PC-9 (cell line): ENCODE data around the gene RTN1. TPM values are rescaled to one million over a fixed set of nuclear protein-coding genes. Genes with fewer than 3 reads are reported as not detected.

Experiments used
- BruUV-seq: library from RNA; stranded (reverse); fragments of 400-500 nt; replicated peaks from 2 replicates; lab custom pipeline; 2021; lab: Mats Ljungman, UMichigan
- CTCF ChIA-PET: fragments of 300-600 bp; sonication (Branson Sonifier 250); formaldehyde crosslinking; loops from one replicate; lab custom pipeline; 2022; ENCODE audit warnings: antibody characterized with exemption; lab: Charles Lee
- POLR2A ChIA-PET: fragments of 300-600 bp; sonication (Branson Sonifier 250); formaldehyde crosslinking; loops from one replicate; lab custom pipeline; 2022; ENCODE audit warnings: antibody characterized with exemption; ENCODE audit not compliant: unreplicated experiment; lab: Charles Lee
- DNase-seq, 2 experiments: peaks; one replicate each; pipeline versions ENCODE4 v3.0.0 to v3.0.0-alpha.2; 2015 to 2022; ENCODE audit warnings: mixed read lengths in 1 of 2
- H2AFZ ChIP-seq: fragments of 200-600 bp; sonication (generic); 2 replicates; pipeline ENCODE4 v1.8.1; 2017; ENCODE audit warnings: antibody characterized with exemption
- H3F3A ChIP-seq: fragments of 200-600 bp; sonication (generic); 2 replicates; pipeline ENCODE4 v1.8.1; 2017; ENCODE audit warnings: antibody characterized with exemption, mild to moderate bottlenecking, low read depth; ENCODE audit not compliant: insufficient read depth
- H3K27ac ChIP-seq: fragments of 200-600 bp; sonication (generic); 2 replicates; pipeline ENCODE4 v1.6.1; 2016; ENCODE audit warnings: mixed run types
- H3K27me3 ChIP-seq: fragments of 200-600 bp; sonication (generic); 2 replicates; pipeline ENCODE4 v1.6.1; 2016; ENCODE audit warnings: low read depth, mixed run types; ENCODE audit not compliant: insufficient read depth
- H3K36me3 ChIP-seq: fragments of 200-600 bp; sonication (generic); 2 replicates; pipeline ENCODE4 v1.6.1; 2016; ENCODE audit warnings: low read depth, mixed run types
- H3K4me1 ChIP-seq: fragments of 200-600 bp; sonication (generic); replicated peaks from 2 replicates; pipeline ENCODE4 v1.6.1; 2016; ENCODE audit warnings: mixed run types; ENCODE audit not compliant: insufficient read depth
- H3K4me2 ChIP-seq: fragments of 200-600 bp; sonication (generic); 2 replicates; pipeline ENCODE4 v1.6.1; 2017; ENCODE audit warnings: mixed run types
- H3K4me3 ChIP-seq: fragments of 200-600 bp; sonication (generic); 2 replicates; pipeline ENCODE4 v1.6.1; 2016; ENCODE audit warnings: mixed run types
- H3K79me2 ChIP-seq: fragments of 200-600 bp; sonication (generic); 2 replicates; pipeline ENCODE4 v1.6.1; 2017; ENCODE audit warnings: low read depth, mixed run types
- H3K9me2 ChIP-seq: fragments of 200-600 bp; sonication (generic); 2 replicates; pipeline ENCODE4 v1.8.1; 2017; ENCODE audit warnings: mild to moderate bottlenecking; ENCODE audit not compliant: insufficient read depth
- H3K9me3 ChIP-seq: fragments of 200-600 bp; sonication (generic); 2 replicates; pipeline ENCODE4 v1.8.1; 2016; ENCODE audit warnings: low read depth; ENCODE audit not compliant: insufficient read depth
- H4K20me1 ChIP-seq: fragments of 200-600 bp; sonication (generic); 2 replicates; pipeline ENCODE4 v1.8.1; 2017; ENCODE audit not compliant: insufficient read depth
- EZH2 ChIP-seq: fragments of 200-600 bp; sonication (generic); IDR thresholded peaks from 2 replicates; pipeline ENCODE4 v1.8.0; 2017; ENCODE audit warnings: antibody characterized with exemption, low read depth
- intact Hi-C: fragments of 100-400 bp; cut with micrococcal nuclease; formaldehyde crosslinking; loops from one replicate; pipeline ENCODE4 v1.10.0; 2022; ENCODE audit not compliant: unreplicated experiment
- total RNA-seq: library from RNA; stranded (reverse); gene quantifications from 2 replicates; pipeline ENCODE4 v1.2.3, GENCODE V29; 2021
- TF ChIP-seq, protein P1 (sequence below): fragments of 200-600 bp; sonication (generic); conservative IDR thresholded peaks from 2 replicates; pipeline ENCODE4 v1.6.1; 2017; ENCODE audit warnings: mixed run types, antibody characterized with exemption, mild to moderate bottlenecking, moderate library complexity

Gene RTN1
- total RNA-seq, 1 experiment from 2014 or later: not detected

DNA sequence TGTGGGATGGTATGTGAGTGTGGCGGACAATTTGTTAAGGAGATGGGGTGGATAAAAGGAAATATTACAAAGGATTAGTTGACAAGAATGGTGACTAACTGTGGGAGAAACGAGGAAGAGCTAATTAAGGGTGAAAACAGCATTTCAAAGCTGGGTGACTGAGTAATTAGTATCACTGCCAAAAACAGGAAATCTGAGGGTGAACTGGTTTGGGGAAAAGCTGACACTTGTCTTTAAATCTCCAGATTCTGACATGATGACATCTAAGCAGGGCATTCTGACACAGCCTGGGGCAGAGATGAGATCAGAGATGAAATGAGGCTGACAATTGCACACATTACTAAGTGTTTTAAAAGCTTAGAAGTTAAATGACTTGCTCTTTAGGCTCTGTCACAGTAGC, 251.5 kb downstream of the RTN1 start:
- Histone ChIP-seq H3K27ac (no peak overlapping the region), H3K4me3 (no peak overlapping the region), H4K20me1 (no peaks in the 10 kb centered on the region), H3K4me1 (no peaks in the 10 kb centered on the region), H3K9me2 (no peaks in the 10 kb centered on the region), H3K79me2 (no peaks in the 10 kb centered on the region), H2AFZ (no peak overlapping the region), H3K36me3 (no peaks in the 10 kb centered on the region), H3K27me3 (no peaks in the 10 kb centered on the region), H3F3A (no peaks in the 10 kb centered on the region), H3K4me2 (no peak overlapping the region), H3K9me3 (no peaks in the 10 kb centered on the region)
- no peak for DNase-seq
- no TSS peak for BruUV-seq
- intact Hi-C loops: no loop called here
- TF ChIP-seq, protein P1, sequence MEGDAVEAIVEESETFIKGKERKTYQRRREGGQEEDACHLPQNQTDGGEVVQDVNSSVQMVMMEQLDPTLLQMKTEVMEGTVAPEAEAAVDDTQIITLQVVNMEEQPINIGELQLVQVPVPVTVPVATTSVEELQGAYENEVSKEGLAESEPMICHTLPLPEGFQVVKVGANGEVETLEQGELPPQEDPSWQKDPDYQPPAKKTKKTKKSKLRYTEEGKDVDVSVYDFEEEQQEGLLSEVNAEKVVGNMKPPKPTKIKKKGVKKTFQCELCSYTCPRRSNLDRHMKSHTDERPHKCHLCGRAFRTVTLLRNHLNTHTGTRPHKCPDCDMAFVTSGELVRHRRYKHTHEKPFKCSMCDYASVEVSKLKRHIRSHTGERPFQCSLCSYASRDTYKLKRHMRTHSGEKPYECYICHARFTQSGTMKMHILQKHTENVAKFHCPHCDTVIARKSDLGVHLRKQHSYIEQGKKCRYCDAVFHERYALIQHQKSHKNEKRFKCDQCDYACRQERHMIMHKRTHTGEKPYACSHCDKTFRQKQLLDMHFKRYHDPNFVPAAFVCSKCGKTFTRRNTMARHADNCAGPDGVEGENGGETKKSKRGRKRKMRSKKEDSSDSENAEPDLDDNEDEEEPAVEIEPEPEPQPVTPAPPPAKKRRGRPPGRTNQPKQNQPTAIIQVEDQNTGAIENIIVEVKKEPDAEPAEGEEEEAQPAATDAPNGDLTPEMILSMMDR: no peak
- no peak for TF ChIP-seq EZH2
- ChIA-PET CTCF (no interaction called here), POLR2A (no interaction called here)

DNA sequence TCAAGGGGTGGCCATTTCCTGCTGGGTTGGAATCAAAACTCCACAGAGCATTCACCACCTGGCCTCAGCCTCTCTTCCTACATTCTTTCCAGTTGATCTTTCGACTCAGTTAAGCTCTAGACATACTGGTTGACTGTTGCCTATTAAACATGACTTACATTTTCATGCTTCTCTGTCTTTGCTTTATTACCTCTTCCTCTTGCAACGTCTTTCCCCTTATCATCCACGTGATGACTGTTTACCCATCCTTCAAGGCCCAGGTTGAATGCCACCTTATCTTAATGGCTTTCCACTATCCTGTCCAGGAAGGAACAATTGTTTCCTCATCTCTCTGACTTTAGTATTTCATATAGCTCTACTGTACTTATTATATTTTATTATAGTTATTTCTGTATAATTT, 269.5 kb downstream of the RTN1 start:
- CTCF ChIA-PET: no interaction called here

DNA sequence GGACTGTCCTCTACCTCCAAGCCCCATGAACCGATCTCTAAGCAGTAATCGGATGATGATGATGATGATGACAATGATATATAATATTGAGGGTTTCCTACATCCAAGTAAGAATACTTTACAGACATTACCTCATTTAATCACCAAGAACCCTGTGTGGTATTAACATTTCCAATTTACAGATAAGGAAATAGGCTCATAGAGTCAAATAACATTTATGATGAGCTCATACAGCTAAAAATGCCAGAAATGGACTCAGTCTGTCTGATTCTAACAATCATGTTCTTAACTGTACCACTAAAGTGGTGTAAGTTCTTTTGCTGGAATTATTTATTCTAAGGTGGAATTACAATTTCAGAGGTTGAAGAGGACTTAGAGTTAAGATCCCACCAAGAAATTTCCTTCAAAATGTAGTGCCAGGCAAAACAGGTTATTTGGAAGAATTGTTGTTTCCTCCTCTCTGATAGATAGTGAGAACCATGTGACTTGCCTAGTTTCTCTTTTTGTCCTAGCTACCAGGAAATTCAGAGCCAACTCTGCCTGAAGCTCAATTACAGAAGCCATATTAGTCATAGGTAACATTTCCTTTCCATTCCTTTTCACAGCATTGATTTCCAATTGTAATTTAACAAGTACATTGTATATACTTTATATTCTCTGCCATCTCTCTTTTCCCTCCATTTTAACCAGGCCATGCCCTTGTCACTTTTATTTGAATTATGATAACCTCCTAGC, 270.2 kb downstream of the RTN1 start:
- no peaks in the 10 kb centered on the region for H3K9me2 ChIP-seq
- no peak overlapping the region for H3K4me2 ChIP-seq
- no peaks in the 10 kb centered on the region for H3K79me2 ChIP-seq
- no peaks in the 10 kb centered on the region for H4K20me1 ChIP-seq
- ChIA-PET CTCF (no interaction called here), POLR2A (no interaction called here)
- H3K4me3 ChIP-seq: no peak overlapping the region
- BruUV-seq: no TSS peak
- 0 out of 2 replicates have a peak, but pooled peaks cover 3% of the 10 kb centered on the region for H3K27me3 ChIP-seq
- intact Hi-C loops: no loop called here
- no peak overlapping the region for H3K27ac ChIP-seq
- H2AFZ ChIP-seq: no peak overlapping the region
- no peak for TF ChIP-seq EZH2
- TF ChIP-seq, protein P1: no peak
- H3K4me1 ChIP-seq: no peaks in the 10 kb centered on the region
- H3K9me3 ChIP-seq: no peaks in the 10 kb centered on the region
- no peak for DNase-seq
- H3F3A ChIP-seq: no peaks in the 10 kb centered on the region
- no peaks in the 10 kb centered on the region for H3K36me3 ChIP-seq

More for the DNA sequence above, 269.5 kb downstream of the RTN1 start:
- Histone ChIP-seq H3K4me2 (no peak overlapping the region), H3K4me1 (no peaks in the 10 kb centered on the region), H2AFZ (no peak overlapping the region), H4K20me1 (no peaks in the 10 kb centered on the region), H3K9me2 (no peaks in the 10 kb centered on the region), H3K27me3 (0 out of 2 replicates have a peak, but pooled peaks cover 3% of the 10 kb centered on the region), H3K4me3 (no peak overlapping the region), H3K9me3 (no peaks in the 10 kb centered on the region), H3F3A (no peaks in the 10 kb centered on the region), H3K79me2 (no peaks in the 10 kb centered on the region), H3K36me3 (no peaks in the 10 kb centered on the region), H3K27ac (no peak overlapping the region)
- BruUV-seq: no TSS peak
- intact Hi-C loops: no loop called here
- no peak for DNase-seq
- no peak for TF ChIP-seq EZH2
- TF ChIP-seq, protein P1: no peak
- POLR2A ChIA-PET: no interaction called here
